Forelimb muscle (tissue), 1 donor: ENCODE results near the gene PRCD. TPM values are rescaled to one million over a fixed set of nuclear protein-coding genes. Genes with fewer than 3 reads are reported as not detected.

Experiments used
- polyA plus RNA-seq: library from polyadenylated mRNA; unstranded; fragments of 120-200 nt; gene quantifications from one replicate; pipeline ENCODE4 v1.2.1, GENCODE V29; 2013; ENCODE audit not compliant: insufficient read length

Gene PRCD
- polyA plus RNA-seq, 1 donor, result 4.8 TPM

Other genes starting within 250 kb of the PRCD start
- gene QRICH2, start 231.8 kb upstream of the PRCD start, polyA plus RNA-seq, result 3.5 TPM
- gene PRPSAP1, start 186.1 kb upstream of the PRCD start, polyA plus RNA-seq, result 31.5 TPM
- gene SPHK1, start 155.4 kb upstream of the PRCD start, polyA plus RNA-seq, result 1.7 TPM
- 14.1 TPM for gene UBE2O, start 86.9 kb upstream of the PRCD start, polyA plus RNA-seq
- 0.37 TPM for gene AANAT, start 72.4 kb upstream of the PRCD start, polyA plus RNA-seq
- 6.8 TPM for gene RHBDF2, start 38.6 kb upstream of the PRCD start, polyA plus RNA-seq
- gene CYGB, start 2.3 kb upstream of the PRCD start, polyA plus RNA-seq, result 16.4 TPM
- gene ST6GALNAC2, start 45.8 kb downstream of the PRCD start, polyA plus RNA-seq, result 3.3 TPM
- 0.70 TPM for gene ST6GALNAC1, start 103.7 kb downstream of the PRCD start, polyA plus RNA-seq
- gene MXRA7, start 170.9 kb downstream of the PRCD start, polyA plus RNA-seq, result 135 TPM
- 22.8 TPM for gene JMJD6, start 186.6 kb downstream of the PRCD start, polyA plus RNA-seq
- gene METTL23, start 186.8 kb downstream of the PRCD start, polyA plus RNA-seq, result 21.0 TPM
- gene SRSF2, start 197.3 kb downstream of the PRCD start, polyA plus RNA-seq, result 182 TPM
- gene MFSD11, start 198.1 kb downstream of the PRCD start, polyA plus RNA-seq, result 38.3 TPM